Neural progenitor cell (in vitro differentiated cells): Measurements from ENCODE around the gene DNAJC21. TPM values are rescaled to one million over a fixed set of nuclear protein-coding genes. Genes with fewer than 3 reads are reported as not detected.
A peak's percentile ranks its signal among the peaks of the same experiment; 100 is the strongest.

Source experiments
- DNase-seq: peaks from one replicate; pipeline ENCODE4 v3.0.0-alpha.2; 2016; ENCODE audit warnings: low spot score
- H2AFZ ChIP-seq: fragments of 200-600 bp; sonication (generic); replicated peaks from 2 replicates; pipeline ENCODE4 v1.6.1; 2016; ENCODE audit warnings: antibody characterized with exemption
- H3F3A ChIP-seq: fragments of 200-600 bp; sonication (generic); 2 replicates; pipeline ENCODE4 v1.6.1; 2016; ENCODE audit warnings: antibody characterized with exemption, low read depth
- H3K27ac ChIP-seq: fragments of 200-600 bp; sonication (generic); 2 replicates; pipeline ENCODE4 v1.5.1; 2016; ENCODE audit warnings: mild to moderate bottlenecking
- H3K27me3 ChIP-seq: fragments of 200-600 bp; sonication (generic); 2 replicates; pipeline ENCODE4 v1.6.1; 2016; ENCODE audit warnings: mild to moderate bottlenecking, moderate library complexity
- H3K36me3 ChIP-seq: fragments of 200-600 bp; sonication (generic); 2 replicates; pipeline ENCODE4 v1.5.1; 2016
- H3K4me1 ChIP-seq: fragments of 200-600 bp; sonication (generic); 2 replicates; pipeline ENCODE4 v1.6.1; 2016; ENCODE audit warnings: mixed run types
- H3K4me2 ChIP-seq: fragments of 200-600 bp; sonication (generic); 2 replicates; pipeline ENCODE4 v1.6.1; 2016
- H3K4me3 ChIP-seq: fragments of 200-600 bp; sonication (generic); 2 replicates; pipeline ENCODE4 v1.5.1; 2016
- H3K79me2 ChIP-seq: fragments of 200-600 bp; sonication (generic); 2 replicates; pipeline ENCODE4 v1.6.1; 2016; ENCODE audit warnings: low read depth
- H3K9ac ChIP-seq: fragments of 200-600 bp; sonication (generic); 2 replicates; pipeline ENCODE4 v1.6.1; 2016
- H3K9me3 ChIP-seq: fragments of 200-600 bp; sonication (generic); 2 replicates; pipeline ENCODE4 v1.5.1; 2016; ENCODE audit warnings: low read depth
- H4K20me1 ChIP-seq: fragments of 200-600 bp; sonication (generic); 2 replicates; pipeline ENCODE4 v1.6.1; 2016; ENCODE audit warnings: low read depth
- H3K27ac Mint-ChIP-seq: 3 replicates; pipeline ENCODE4 v1.8.0; 2021; ENCODE audit warnings: mixed read lengths
- H3K27me3 Mint-ChIP-seq: 2 replicates; pipeline ENCODE4 v1.8.0; 2022; ENCODE audit warnings: low read depth, mild to moderate bottlenecking, inconsistent platforms, moderate library complexity, mixed read lengths; ENCODE audit not compliant: insufficient read depth
- H3K36me3 Mint-ChIP-seq: 3 replicates; pipeline ENCODE4 v1.8.0; 2021; ENCODE audit warnings: mixed read lengths
- H3K4me1 Mint-ChIP-seq: 3 replicates; pipeline ENCODE4 v1.8.0; 2021; ENCODE audit warnings: mixed read lengths
- H3K4me3 Mint-ChIP-seq: 3 replicates; pipeline ENCODE4 v1.8.0; 2021; ENCODE audit warnings: mild to moderate bottlenecking, moderate library complexity, mixed read lengths
- H3K9me3 Mint-ChIP-seq: 3 replicates; pipeline ENCODE4 v1.8.0; 2020; ENCODE audit warnings: mixed read lengths
- CTCF ChIP-seq: fragments of 200-600 bp; sonication (generic); IDR thresholded peaks from 2 replicates; pipeline ENCODE4 v1.5.1; 2017; ENCODE audit warnings: antibody characterized with exemption, mild to moderate bottlenecking
- EZH2 ChIP-seq: fragments of 200-600 bp; sonication (generic); IDR thresholded peaks from 2 replicates; pipeline ENCODE4 v1.6.1; 2017; ENCODE audit warnings: antibody characterized with exemption, mild to moderate bottlenecking, moderate library complexity
- EZH2phosphoT487 ChIP-seq: fragments of 200-600 bp; sonication (generic); IDR thresholded peaks from 2 replicates; pipeline ENCODE4 v1.6.1; 2017; ENCODE audit warnings: antibody characterized with exemption
- total RNA-seq: library from RNA; depleted of rRNA; stranded (reverse); fragments of >200 nt; gene quantifications from 2 replicates; pipeline ENCODE4 v1.2.3, GENCODE V29; 2015; ENCODE audit warnings: low replicate concordance

Gene DNAJC21
- total RNA-seq, 1 donor from 2014 or later, result 52.8 TPM

- peaks cover 6% of the 10 kb centered on the region for H3K36me3 ChIP-seq
- H3F3A ChIP-seq, result no peaks in the 10 kb centered on the region
- H3K4me3 ChIP-seq, result no peak overlapping the region
- H2AFZ ChIP-seq, result no peak overlapping the region
- no peaks in the 10 kb centered on the region for H3K79me2 ChIP-seq
- Mint-ChIP-seq H3K4me1 (no peaks in the 10 kb centered on the region), H3K9me3 (no peaks in the 10 kb centered on the region), H3K36me3 (peaks cover 12% of the 10 kb centered on the region), H3K27me3 (no peaks in the 10 kb centered on the region), H3K4me3 (no peak overlapping the region), H3K27ac (no peak overlapping the region)
- peak; percentile 69 for TF ChIP-seq CTCF
- no peak for TF ChIP-seq EZH2
- H3K9ac ChIP-seq, result no peak overlapping the region
- H3K9me3 ChIP-seq, result no peaks in the 10 kb centered on the region
- no peaks in the 10 kb centered on the region for H3K27me3 ChIP-seq
- no peak overlapping the region for H3K4me2 ChIP-seq
- H3K4me1 ChIP-seq, result no peaks in the 10 kb centered on the region
- H3K27ac ChIP-seq, result no peak overlapping the region
- DNase-seq, result peak; percentile 46
- no peaks in the 10 kb centered on the region for H4K20me1 ChIP-seq
These were observed 28.7 kb downstream of the DNAJC21 start for GRCh38 chr5:34957857-34958690.

GRCh38 chr5:34959323-34959722 is 30.0 kb downstream of the DNAJC21 start:
- no peak overlapping the region for H3K27ac Mint-ChIP-seq
- H3K4me3 ChIP-seq, result no peak overlapping the region
- peaks cover 10% of the 10 kb centered on the region for H3K36me3 Mint-ChIP-seq
- H3K79me2 ChIP-seq, result no peaks in the 10 kb centered on the region
- no peak overlapping the region for H3K9ac ChIP-seq
- no peaks in the 10 kb centered on the region for H3K9me3 ChIP-seq
- no peaks in the 10 kb centered on the region for H3K4me1 Mint-ChIP-seq
- no peak for DNase-seq
- no peaks in the 10 kb centered on the region for H3K27me3 ChIP-seq
- no peak overlapping the region for H2AFZ ChIP-seq
- no peaks in the 10 kb centered on the region for H3K27me3 Mint-ChIP-seq
- no peak for TF ChIP-seq CTCF
- no peak for TF ChIP-seq EZH2phosphoT487
- H3F3A ChIP-seq, result no peaks in the 10 kb centered on the region
- H3K27ac ChIP-seq, result no peak overlapping the region
- H3K9me3 Mint-ChIP-seq, result no peaks in the 10 kb centered on the region
- H3K4me3 Mint-ChIP-seq, result no peak overlapping the region
- no peaks in the 10 kb centered on the region for H3K36me3 ChIP-seq
- H3K4me2 ChIP-seq, result no peak overlapping the region
- H3K4me1 ChIP-seq, result no peaks in the 10 kb centered on the region
- H4K20me1 ChIP-seq, result no peaks in the 10 kb centered on the region

GRCh38 chr5:34967540-34967939 is 38.2 kb downstream of the DNAJC21 start:
- Histone ChIP-seq H3K36me3 (no peaks in the 10 kb centered on the region), H2AFZ (no peak overlapping the region), H3K9ac (no peak overlapping the region), H3K27ac (no peak overlapping the region), H3F3A (no peaks in the 10 kb centered on the region), H3K4me1 (no peaks in the 10 kb centered on the region), H3K9me3 (peaks cover 5% of the 10 kb centered on the region), H4K20me1 (no peaks in the 10 kb centered on the region), H3K4me3 (no peak overlapping the region), H3K79me2 (no peaks in the 10 kb centered on the region), H3K4me2 (no peak overlapping the region), H3K27me3 (no peaks in the 10 kb centered on the region)
- Mint-ChIP-seq H3K4me3 (no peak overlapping the region), H3K9me3 (peaks cover 11% of the 10 kb centered on the region), H3K36me3 (peaks cover 5% of the 10 kb centered on the region), H3K27ac (no peak overlapping the region), H3K4me1 (no peaks in the 10 kb centered on the region), H3K27me3 (no peaks in the 10 kb centered on the region)
- TF ChIP-seq EZH2, result no peak
- TF ChIP-seq CTCF, result no peak
- TF ChIP-seq EZH2phosphoT487, result no peak
- DNase-seq, result no peak
